GM19099 (cell line): ENCODE data around the gene LHX1.

Experiments used
- POLR2A ChIP-seq: IDR thresholded peaks from 3 replicates; pipeline ENCODE4 v1.6.1; 2011; ENCODE audit warnings: low read depth; ENCODE audit not compliant: insufficient read length; ENCODE audit errors: extremely low read depth

LHX1 gene

GRCh38 chr17:36940313-36941264 is 3.3 kb downstream of the LHX1 start:
- no peak for TF ChIP-seq POLR2A

GRCh38 chr17:36941265-36942010 is 4.2 kb downstream of the LHX1 start:
- TF ChIP-seq POLR2A: no peak

GRCh38 chr17:36942019-36942599 is 4.8 kb downstream of the LHX1 start:
- no peak for TF ChIP-seq POLR2A

- TF ChIP-seq POLR2A: no peak
Observed at GRCh38 chr17:36942631-36943125, 5.4 kb downstream of the LHX1 start.

GRCh38 chr17:36943250-36944191 is 6.2 kb downstream of the LHX1 start:
- TF ChIP-seq POLR2A: no peak

GRCh38 chr17:36944553-36944952 is 7.3 kb downstream of the LHX1 start:
- TF ChIP-seq POLR2A: no peak

- TF ChIP-seq POLR2A: no peak
Observed at GRCh38 chr17:36945140-36945539, 7.9 kb downstream of the LHX1 start.

- TF ChIP-seq POLR2A: no peak
Observed at GRCh38 chr17:36945959-36946725, 8.9 kb downstream of the LHX1 start.

- TF ChIP-seq POLR2A: no peak
Observed at GRCh38 chr17:36946726-36947091, 9.4 kb downstream of the LHX1 start.

GRCh38 chr17:36947922-36948716 is 10.8 kb downstream of the LHX1 start:
- no peak for TF ChIP-seq POLR2A

GRCh38 chr17:36948717-36949460 is 11.6 kb downstream of the LHX1 start, which contains the start of gene AATF:
Gene AATF, plus strand, starts transcription at chr17:36948954. Its CDS starts 172 bp downstream, at chr17:36949126.
- TF ChIP-seq POLR2A: peak; percentile 95

- TF ChIP-seq POLR2A: no peak
Observed at GRCh38 chr17:36949461-36949927, 12.2 kb downstream of the LHX1 start.
